MM.1S (cell line): ENCODE measurements around the gene ATP6V1B1.

ENCODE experiments used
- DNase-seq: peaks from one replicate; pipeline ENCODE4 v3.0.0-alpha.2; 2015
- H2AFZ ChIP-seq: fragments of 300-600 bp; sonication (generic); 2 replicates; pipeline ENCODE4 v1.6.0; 2016; ENCODE audit warnings: antibody characterized with exemption, low read length
- H3F3A ChIP-seq: fragments of 300-600 bp; sonication (generic); 2 replicates; pipeline ENCODE4 v1.6.1; 2016; ENCODE audit warnings: mild to moderate bottlenecking, antibody characterized with exemption, low read length, moderate library complexity, mixed read lengths; ENCODE audit not compliant: insufficient read depth
- H3K27ac ChIP-seq: fragments of 300-600 bp; sonication (generic); 2 replicates; pipeline ENCODE4 v1.5.1; 2016; ENCODE audit warnings: mild to moderate bottlenecking, low read length
- H3K27me3 ChIP-seq: fragments of 300-600 bp; sonication (generic); replicated peaks from 2 replicates; pipeline ENCODE4 v1.6.0; 2016; ENCODE audit warnings: low read length; ENCODE audit not compliant: insufficient read depth
- H3K36me3 ChIP-seq: fragments of 300-600 bp; sonication (generic); replicated peaks from 2 replicates; pipeline ENCODE4 v1.6.1; 2016; ENCODE audit warnings: mild to moderate bottlenecking, low read length, mixed read lengths; ENCODE audit not compliant: insufficient read depth
- H3K4me1 ChIP-seq: fragments of 300-600 bp; sonication (generic); 2 replicates; pipeline ENCODE4 v1.6.1; 2016; ENCODE audit warnings: low read length, mixed read lengths
- H3K4me2 ChIP-seq: fragments of 300-600 bp; sonication (generic); 2 replicates; pipeline ENCODE4 v1.6.0; 2016; ENCODE audit warnings: low read depth, low read length
- H3K4me3 ChIP-seq: fragments of 300-600 bp; sonication (generic); 2 replicates; pipeline ENCODE4 v1.5.1; 2016; ENCODE audit warnings: low read length, mixed read lengths
- H3K79me2 ChIP-seq: fragments of 300-600 bp; sonication (generic); 2 replicates; pipeline ENCODE4 v1.6.1; 2016; ENCODE audit warnings: mixed run types, low read length, mixed read lengths
- H3K9ac ChIP-seq: fragments of 300-600 bp; sonication (generic); 2 replicates; pipeline ENCODE4 v1.6.1; 2016; ENCODE audit warnings: low read length, mixed read lengths
- H3K9me2 ChIP-seq: fragments of 300-600 bp; sonication (generic); replicated peaks from 2 replicates; pipeline ENCODE4 v1.6.1; 2016; ENCODE audit warnings: mild to moderate bottlenecking, low read length, mixed read lengths; ENCODE audit not compliant: insufficient read depth
- H3K9me3 ChIP-seq: fragments of 300-600 bp; sonication (generic); replicated peaks from 2 replicates; pipeline ENCODE4 v1.6.1; 2016; ENCODE audit warnings: mild to moderate bottlenecking, low read length, mixed read lengths; ENCODE audit not compliant: insufficient read depth
- H4K20me1 ChIP-seq: fragments of 300-600 bp; sonication (generic); 2 replicates; pipeline ENCODE4 v1.6.1; 2016; ENCODE audit warnings: mild to moderate bottlenecking, low read length, moderate library complexity, mixed read lengths; ENCODE audit not compliant: insufficient read depth
- EZH2 ChIP-seq: fragments of 300-600 bp; sonication (generic); optimal IDR thresholded peaks from 2 replicates; pipeline ENCODE3; 2017; ENCODE audit warnings: low read depth, mild to moderate bottlenecking, antibody characterized with exemption, low read length, mixed read lengths
- EZH2phosphoT487 ChIP-seq: fragments of 300-600 bp; sonication (generic); IDR thresholded peaks from 2 replicates; pipeline ENCODE4 v1.6.1; 2018; ENCODE audit warnings: antibody characterized with exemption, low read length
- TF ChIP-seq, protein P1 (sequence below): fragments of 300-600 bp; sonication (generic); IDR thresholded peaks from 2 replicates; pipeline ENCODE4 v1.5.1; 2016; ENCODE audit warnings: antibody characterized with exemption, low read length, mixed read lengths

Gene ATP6V1B1

DNA sequence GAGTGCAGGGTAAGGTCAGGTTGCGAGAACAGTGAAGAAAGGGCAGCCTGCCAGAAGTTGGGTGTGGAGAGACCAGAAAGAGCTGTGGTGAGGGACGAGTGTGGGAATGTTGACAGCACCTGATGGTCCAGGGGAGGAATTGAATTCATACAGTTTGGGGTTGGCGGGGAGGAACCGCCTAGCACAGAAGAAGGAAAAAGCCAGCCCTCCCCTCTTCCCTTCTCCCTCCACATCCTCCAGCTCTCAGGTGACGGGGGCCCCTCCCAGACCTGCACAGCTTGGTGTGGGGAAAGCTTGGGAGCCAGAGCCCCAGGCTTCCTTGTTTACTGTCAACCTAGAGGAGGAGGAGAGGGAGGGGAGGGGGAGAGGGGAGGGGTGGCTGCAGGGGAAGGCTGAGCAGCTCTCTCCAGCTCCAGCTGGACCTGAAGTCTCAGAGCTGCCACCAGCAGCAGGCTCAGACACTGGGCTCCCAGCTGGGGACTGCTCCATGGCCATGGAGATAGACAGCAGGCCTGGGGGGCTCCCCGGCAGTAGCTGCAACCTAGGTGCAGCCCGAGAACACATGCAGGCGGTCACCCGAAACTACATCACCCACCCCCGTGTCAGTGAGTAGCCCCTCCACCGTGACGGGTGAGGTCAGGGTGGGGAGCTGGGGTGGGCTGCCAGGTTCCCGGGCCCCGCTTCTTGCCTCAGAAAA is at the start of gene ATP6V1B1:
ATP6V1B1 (plus strand) TSS at position 433 of the 697 bp plus-strand sequence; CDS start at position 488, 55 bp downstream.
- no peak within 1 kb of the TSS for H3K4me2 ChIP-seq
- no peak for TF ChIP-seq EZH2
- no peak within 1 kb of the TSS for H3K4me3 ChIP-seq
- no peaks in the 10 kb centered on the region for H3K9me3 ChIP-seq
- no peak for DNase-seq
- H3K9ac ChIP-seq = no peak within 1 kb of the TSS
- no peak within 1 kb of the TSS for H3K27ac ChIP-seq
- H3K36me3 ChIP-seq = no peaks in the 10 kb centered on the region
- no peak within 1 kb of the TSS for H2AFZ ChIP-seq
- no peaks in the 10 kb centered on the region for H3K9me2 ChIP-seq
- no peaks in the 10 kb centered on the region for H3F3A ChIP-seq
- H3K79me2 ChIP-seq = no peaks in the 10 kb centered on the region
- H4K20me1 ChIP-seq = no peaks in the 10 kb centered on the region
- H3K4me1 ChIP-seq = no peaks in the 10 kb centered on the region
- H3K27me3 ChIP-seq = no peaks in the 10 kb centered on the region

GRCh38 chr2:70886541-70886987 is 49.1 kb upstream of the ATP6V1B1 start:
- Histone ChIP-seq H3F3A (no peaks in the 10 kb centered on the region), H3K27ac (no peak overlapping the region), H3K9me2 (no peaks in the 10 kb centered on the region), H3K36me3 (no peaks in the 10 kb centered on the region), H3K79me2 (no peaks in the 10 kb centered on the region), H3K4me3 (no peak overlapping the region), H3K9me3 (no peaks in the 10 kb centered on the region), H3K4me1 (no peaks in the 10 kb centered on the region), H3K27me3 (peaks cover 11% of the 10 kb centered on the region), H4K20me1 (no peaks in the 10 kb centered on the region), H3K4me2 (no peak overlapping the region), H3K9ac (no peak overlapping the region), H2AFZ (no peak overlapping the region)
- no peak for DNase-seq
- TF ChIP-seq EZH2 (no peak), EZH2phosphoT487 (no peak)
- TF ChIP-seq, protein P1, sequence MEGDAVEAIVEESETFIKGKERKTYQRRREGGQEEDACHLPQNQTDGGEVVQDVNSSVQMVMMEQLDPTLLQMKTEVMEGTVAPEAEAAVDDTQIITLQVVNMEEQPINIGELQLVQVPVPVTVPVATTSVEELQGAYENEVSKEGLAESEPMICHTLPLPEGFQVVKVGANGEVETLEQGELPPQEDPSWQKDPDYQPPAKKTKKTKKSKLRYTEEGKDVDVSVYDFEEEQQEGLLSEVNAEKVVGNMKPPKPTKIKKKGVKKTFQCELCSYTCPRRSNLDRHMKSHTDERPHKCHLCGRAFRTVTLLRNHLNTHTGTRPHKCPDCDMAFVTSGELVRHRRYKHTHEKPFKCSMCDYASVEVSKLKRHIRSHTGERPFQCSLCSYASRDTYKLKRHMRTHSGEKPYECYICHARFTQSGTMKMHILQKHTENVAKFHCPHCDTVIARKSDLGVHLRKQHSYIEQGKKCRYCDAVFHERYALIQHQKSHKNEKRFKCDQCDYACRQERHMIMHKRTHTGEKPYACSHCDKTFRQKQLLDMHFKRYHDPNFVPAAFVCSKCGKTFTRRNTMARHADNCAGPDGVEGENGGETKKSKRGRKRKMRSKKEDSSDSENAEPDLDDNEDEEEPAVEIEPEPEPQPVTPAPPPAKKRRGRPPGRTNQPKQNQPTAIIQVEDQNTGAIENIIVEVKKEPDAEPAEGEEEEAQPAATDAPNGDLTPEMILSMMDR = no peak

DNA sequence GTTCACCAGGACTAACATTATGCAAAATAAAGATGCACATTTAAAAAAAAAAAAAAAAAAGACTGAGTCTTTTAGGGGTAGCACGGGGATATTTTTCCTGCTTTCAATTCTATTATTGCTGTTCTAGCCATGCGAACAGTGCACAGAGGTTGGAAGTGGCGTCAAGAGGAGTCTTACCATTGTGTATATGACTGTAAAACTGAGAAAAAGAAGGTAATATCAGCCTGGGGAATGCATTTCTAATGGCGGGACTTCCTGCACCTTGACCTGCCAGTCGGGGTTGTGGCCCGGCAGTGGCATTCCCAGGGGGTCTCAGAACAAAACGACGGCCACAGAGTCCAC is 48.5 kb upstream of the ATP6V1B1 start:
- H3F3A ChIP-seq = no peaks in the 10 kb centered on the region
- no peak for DNase-seq
- no peaks in the 10 kb centered on the region for H3K4me1 ChIP-seq
- H2AFZ ChIP-seq = peak overlapping the region; percentile 44
- no peaks in the 10 kb centered on the region for H3K36me3 ChIP-seq
- no peaks in the 10 kb centered on the region for H3K79me2 ChIP-seq
- H3K4me3 ChIP-seq = peak overlapping the region; percentile 30; the same call in 1 of the 2 replicates
- no peaks in the 10 kb centered on the region for H3K9me3 ChIP-seq
- H3K9me2 ChIP-seq = no peaks in the 10 kb centered on the region
- TF ChIP-seq, protein P1 = no peak
- no peak for TF ChIP-seq EZH2phosphoT487
- TF ChIP-seq EZH2 = no peak
- H3K9ac ChIP-seq = peak overlapping the region; percentile 10; the same call in 1 of the 2 replicates
- no peak overlapping the region for H3K27ac ChIP-seq
- H4K20me1 ChIP-seq = no peaks in the 10 kb centered on the region
- H3K27me3 ChIP-seq = peaks cover 11% of the 10 kb centered on the region
- peak overlapping the region; percentile 53; the same call in 1 of the 2 replicates for H3K4me2 ChIP-seq
